Measurements from ENCODE around the gene CAD.

The CAD gene

GRCh38 chr2:27219091-27219490, 1.9 kb downstream of the CAD start:
- no peak overlapping the region for H3K4me3 ChIP-seq (ENCODE audit: low read depth in 1 of 2, low read length in 1 of 2)
- peaks cover 11 to 12% of the 10 kb centered on the region in 2 experiments for H3K4me1 ChIP-seq (ENCODE audit: control insufficient read depth in 1 of 2, insufficient read depth in 1 of 2, low read depth in 1 of 2, low read length in 1 of 2)
- peaks cover 38% of the 10 kb centered on the region for H3K36me3 ChIP-seq
- no peaks in the 10 kb centered on the region for H3K9me3 ChIP-seq
- no peak overlapping the region for H3K27ac ChIP-seq
- TF ChIP-seq CTCF (IDR thresholded peaks at IDR 0.05): no peak
- H3K27me3 ChIP-seq: no peaks in the 10 kb centered on the region

- Histone ChIP-seq H3K9me3 (no peaks in the 10 kb centered on the region), H3K4me3 (ENCODE audit: low read depth in 1 of 2, low read length in 1 of 2) (no peak overlapping the region), H3K27me3 (no peaks in the 10 kb centered on the region), H3K27ac (no peak overlapping the region), H3K4me1 (ENCODE audit: control insufficient read depth in 1 of 2, insufficient read depth in 1 of 2, low read depth in 1 of 2, low read length in 1 of 2) (peaks cover 11 to 12% of the 10 kb centered on the region in 2 experiments), H3K36me3 (peaks cover 48% of the 10 kb centered on the region)
- no peak for TF ChIP-seq CTCF (IDR thresholded peaks at IDR 0.05)
Measured at GRCh38 chr2:27220091-27220490, 2.9 kb downstream of the CAD start.

- no peak overlapping the region for H3K27ac ChIP-seq
- peaks cover 59% of the 10 kb centered on the region for H3K36me3 ChIP-seq
- H3K27me3 ChIP-seq: no peaks in the 10 kb centered on the region
- H3K4me3 ChIP-seq (ENCODE audit: low read depth in 1 of 2, low read length in 1 of 2): no peak overlapping the region
- TF ChIP-seq CTCF (IDR thresholded peaks at IDR 0.05): no peak
- no peaks in the 10 kb centered on the region for H3K9me3 ChIP-seq
- peaks cover 11 to 12% of the 10 kb centered on the region in 2 experiments for H3K4me1 ChIP-seq (ENCODE audit: control insufficient read depth in 1 of 2, insufficient read depth in 1 of 2, low read depth in 1 of 2, low read length in 1 of 2)
Measured at GRCh38 chr2:27221166-27221565, 4.0 kb downstream of the CAD start.

GRCh38 chr2:27222407-27222806, 5.2 kb downstream of the CAD start:
- H3K27ac ChIP-seq: no peak overlapping the region
- H3K27me3 ChIP-seq: no peaks in the 10 kb centered on the region
- H3K9me3 ChIP-seq: no peaks in the 10 kb centered on the region
- no peak for TF ChIP-seq CTCF (IDR thresholded peaks at IDR 0.05)
- H3K4me1 ChIP-seq (ENCODE audit: control insufficient read depth in 1 of 2, insufficient read depth in 1 of 2, low read depth in 1 of 2, low read length in 1 of 2): peaks cover 6 to 7% of the 10 kb centered on the region in 2 experiments
- no peak overlapping the region for H3K4me3 ChIP-seq (ENCODE audit: low read depth in 1 of 2, low read length in 1 of 2)
- H3K36me3 ChIP-seq: peaks cover 71% of the 10 kb centered on the region

GRCh38 chr2:27223416-27223815, 6.2 kb downstream of the CAD start:
- Histone ChIP-seq H3K27ac (no peak overlapping the region), H3K4me1 (ENCODE audit: control insufficient read depth in 1 of 2, insufficient read depth in 1 of 2, low read depth in 1 of 2, low read length in 1 of 2) (no peaks in the 10 kb centered on the region), H3K36me3 (peaks cover 79% of the 10 kb centered on the region), H3K9me3 (no peaks in the 10 kb centered on the region), H3K27me3 (no peaks in the 10 kb centered on the region), H3K4me3 (ENCODE audit: low read depth in 1 of 2, low read length in 1 of 2) (no peak overlapping the region)
- TF ChIP-seq CTCF (IDR thresholded peaks at IDR 0.05): no peak

GRCh38 chr2:27225526-27225925, 8.4 kb downstream of the CAD start:
- no peak for TF ChIP-seq CTCF (IDR thresholded peaks at IDR 0.05)
- Histone ChIP-seq H3K27me3 (no peaks in the 10 kb centered on the region), H3K4me1 (ENCODE audit: control insufficient read depth in 1 of 2, insufficient read depth in 1 of 2, low read depth in 1 of 2, low read length in 1 of 2) (no peaks in the 10 kb centered on the region), H3K27ac (no peak overlapping the region), H3K36me3 (peaks cover 84% of the 10 kb centered on the region), H3K4me3 (ENCODE audit: low read depth in 1 of 2, low read length in 1 of 2) (no peak overlapping the region), H3K9me3 (no peaks in the 10 kb centered on the region)

Data from neutrophil (primary cell).